K562 (cell line): ENCODE results near the gene RPL22. TPM values are rescaled to one million over a fixed set of nuclear protein-coding genes. Genes with fewer than 3 reads are reported as not detected.

ENCODE experiments used
- BCL6 ChIP-seq: fragments of 250-450 bp; sonication (Bioruptor Pico); IDR thresholded peaks from 2 replicates; pipeline ENCODE4 v1.4.0; 2020
- EGR1 ChIP-seq: fragments of 450-650 bp; conservative IDR thresholded peaks from 2 replicates; pipeline ENCODE4 v1.6.1; 2017; ENCODE audit warnings: mild to moderate bottlenecking
- HCFC1 ChIP-seq: IDR thresholded peaks from 2 replicates; pipeline ENCODE4 v1.6.1; 2012; ENCODE audit warnings: low read depth, low read length, improper control_type of control experiment
- KDM5B ChIP-seq: fragments of 200-600 bp; sonication (generic); IDR thresholded peaks from 2 replicates; pipeline ENCODE4 v1.6.1; 2012; ENCODE audit warnings: low read depth, mild to moderate bottlenecking, moderate library complexity, low read length, control low read depth, inconsistent platforms; ENCODE audit not compliant: insufficient replicate concordance
- LEF1 ChIP-seq: fragments of 450-650 bp; IDR thresholded peaks from 2 replicates; pipeline ENCODE4 v1.6.1; 2016; ENCODE audit warnings: mild to moderate bottlenecking
- MNT ChIP-seq, 2 experiments: fragments of 450-650 bp; conservative IDR thresholded peaks; 2 replicates each; pipeline ENCODE4 v1.6.1; 2017; ENCODE audit warnings: mild to moderate bottlenecking in 2 of 2, moderate library complexity in 2 of 2
- NFIC ChIP-seq: fragments of 450-650 bp; IDR thresholded peaks from 2 replicates; pipeline ENCODE4 v1.6.1; 2017; ENCODE audit warnings: mild to moderate bottlenecking, inconsistent platforms
- ZBTB7A ChIP-seq: IDR thresholded peaks from 2 replicates; pipeline ENCODE4 v1.6.1; 2011; ENCODE audit warnings: low read depth, mild to moderate bottlenecking, low read length, moderate library complexity, borderline replicate concordance; ENCODE audit not compliant: control insufficient read depth
- ZNF696 ChIP-seq: fragments of 250-450 bp; sonication (Bioruptor Pico); conservative IDR thresholded peaks from 2 replicates; pipeline ENCODE4 v1.4.0; 2020; ENCODE audit warnings: mild to moderate bottlenecking, moderate library complexity
- polyA plus RNA-seq, 8 experiments: library from polyadenylated mRNA; depleted of rRNA in 4 of 8; stranded (reverse) in 5 of 8; unstranded in 3 of 8; fragments of >200 nt; fragmentation: Nextera tagmentation in 2 of 8; fragmentation: Illumina TruSeq in 1 of 8; extraction: Ambion mirVana in 2 of 8; extraction: Trizol in 1 of 8; gene quantifications; 2 replicates each; pipeline versions ENCODE4 v1.2.1 to v1.2.3, GENCODE V29; 2011 to 2014; ENCODE audit warnings: inconsistent platforms in 1 of 8, missing spikeins in 1 of 8
- total RNA-seq, 7 experiments: library from RNA; depleted of rRNA in 6 of 7; stranded (reverse); fragments of >200 nt in 6 of 7; fragmentation: Illumina TruSeq in 2 of 7; extraction: Trizol in 2 of 7; gene quantifications; 2 replicates each; pipeline versions ENCODE4 v1.2.1 to v1.2.3, GENCODE V29; 2011 to 2021; ENCODE audit warnings: low replicate concordance in 1 of 7
- TF ChIP-seq, protein P1 (sequence below): sonication (generic); formaldehyde crosslinking; IDR thresholded peaks from 2 replicates; pipeline ENCODE4 v1.8.0; 2023; ENCODE audit warnings: missing genetic modification reagents, mild to moderate bottlenecking, borderline replicate concordance
- TF ChIP-seq, protein P2 (sequence below): sonication (generic); formaldehyde crosslinking; IDR thresholded peaks from 2 replicates; pipeline ENCODE4 v1.8.0; 2022; ENCODE audit warnings: mild to moderate bottlenecking, missing genetic modification reagents, borderline replicate concordance
- TF ChIP-seq, protein P3 (sequence below), 3 experiments: fragments of 200-800 bp in 1 of 3; fragments of 250-450 bp in 1 of 3; fragments of 450-650 bp in 1 of 3; sonication (Bioruptor Pico) in 1 of 3; sonication (Bioruptor generic) in 1 of 3; formaldehyde crosslinking in 1 of 3; IDR thresholded peaks; 2 replicates each; pipeline versions ENCODE4 v1.6.1 to v1.8.0; 2016 to 2022; ENCODE audit warnings: mild to moderate bottlenecking in 2 of 3, missing genetic modification characterization in 2 of 3, missing compliant biosample characterization in 1 of 3, moderate library complexity in 1 of 3

RPL22 gene
- total and polyA plus RNA-seq, 9 of the 15 experiments (the other 6 are each of a cell fraction or from before 2014, with no cell fraction given), result 467 to 1,165 (median 607) TPM

GRCh38 chr1:6208723-6209660, 9.6 kb upstream of the RPL22 start (continued):
- TF ChIP-seq, protein P1, sequence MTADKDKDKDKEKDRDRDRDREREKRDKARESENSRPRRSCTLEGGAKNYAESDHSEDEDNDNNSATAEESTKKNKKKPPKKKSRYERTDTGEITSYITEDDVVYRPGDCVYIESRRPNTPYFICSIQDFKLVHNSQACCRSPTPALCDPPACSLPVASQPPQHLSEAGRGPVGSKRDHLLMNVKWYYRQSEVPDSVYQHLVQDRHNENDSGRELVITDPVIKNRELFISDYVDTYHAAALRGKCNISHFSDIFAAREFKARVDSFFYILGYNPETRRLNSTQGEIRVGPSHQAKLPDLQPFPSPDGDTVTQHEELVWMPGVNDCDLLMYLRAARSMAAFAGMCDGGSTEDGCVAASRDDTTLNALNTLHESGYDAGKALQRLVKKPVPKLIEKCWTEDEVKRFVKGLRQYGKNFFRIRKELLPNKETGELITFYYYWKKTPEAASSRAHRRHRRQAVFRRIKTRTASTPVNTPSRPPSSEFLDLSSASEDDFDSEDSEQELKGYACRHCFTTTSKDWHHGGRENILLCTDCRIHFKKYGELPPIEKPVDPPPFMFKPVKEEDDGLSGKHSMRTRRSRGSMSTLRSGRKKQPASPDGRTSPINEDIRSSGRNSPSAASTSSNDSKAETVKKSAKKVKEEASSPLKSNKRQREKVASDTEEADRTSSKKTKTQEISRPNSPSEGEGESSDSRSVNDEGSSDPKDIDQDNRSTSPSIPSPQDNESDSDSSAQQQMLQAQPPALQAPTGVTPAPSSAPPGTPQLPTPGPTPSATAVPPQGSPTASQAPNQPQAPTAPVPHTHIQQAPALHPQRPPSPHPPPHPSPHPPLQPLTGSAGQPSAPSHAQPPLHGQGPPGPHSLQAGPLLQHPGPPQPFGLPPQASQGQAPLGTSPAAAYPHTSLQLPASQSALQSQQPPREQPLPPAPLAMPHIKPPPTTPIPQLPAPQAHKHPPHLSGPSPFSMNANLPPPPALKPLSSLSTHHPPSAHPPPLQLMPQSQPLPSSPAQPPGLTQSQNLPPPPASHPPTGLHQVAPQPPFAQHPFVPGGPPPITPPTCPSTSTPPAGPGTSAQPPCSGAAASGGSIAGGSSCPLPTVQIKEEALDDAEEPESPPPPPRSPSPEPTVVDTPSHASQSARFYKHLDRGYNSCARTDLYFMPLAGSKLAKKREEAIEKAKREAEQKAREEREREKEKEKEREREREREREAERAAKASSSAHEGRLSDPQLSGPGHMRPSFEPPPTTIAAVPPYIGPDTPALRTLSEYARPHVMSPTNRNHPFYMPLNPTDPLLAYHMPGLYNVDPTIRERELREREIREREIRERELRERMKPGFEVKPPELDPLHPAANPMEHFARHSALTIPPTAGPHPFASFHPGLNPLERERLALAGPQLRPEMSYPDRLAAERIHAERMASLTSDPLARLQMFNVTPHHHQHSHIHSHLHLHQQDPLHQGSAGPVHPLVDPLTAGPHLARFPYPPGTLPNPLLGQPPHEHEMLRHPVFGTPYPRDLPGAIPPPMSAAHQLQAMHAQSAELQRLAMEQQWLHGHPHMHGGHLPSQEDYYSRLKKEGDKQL (CRISPR knock-in tag), result no peak
- TF ChIP-seq BCL6 (CRISPR knock-in tag), result no peak
- no peak for TF ChIP-seq ZNF696
- 0 out of 2 replicates have a peak, but pooled peaks have one; percentile 7 for TF ChIP-seq NFIC
- TF ChIP-seq MNT (conservative IDR thresholded peaks at IDR 0.05), result peak; percentile 61 to 70
- peak; percentile 41; the same call in 1 of the 2 replicates for TF ChIP-seq ZBTB7A
- peak; percentile 62 for TF ChIP-seq KDM5B
- no peak for TF ChIP-seq LEF1
- TF ChIP-seq HCFC1, result 0 out of 2 replicates have a peak, but pooled peaks have one; percentile 24
- TF ChIP-seq, protein P2, sequence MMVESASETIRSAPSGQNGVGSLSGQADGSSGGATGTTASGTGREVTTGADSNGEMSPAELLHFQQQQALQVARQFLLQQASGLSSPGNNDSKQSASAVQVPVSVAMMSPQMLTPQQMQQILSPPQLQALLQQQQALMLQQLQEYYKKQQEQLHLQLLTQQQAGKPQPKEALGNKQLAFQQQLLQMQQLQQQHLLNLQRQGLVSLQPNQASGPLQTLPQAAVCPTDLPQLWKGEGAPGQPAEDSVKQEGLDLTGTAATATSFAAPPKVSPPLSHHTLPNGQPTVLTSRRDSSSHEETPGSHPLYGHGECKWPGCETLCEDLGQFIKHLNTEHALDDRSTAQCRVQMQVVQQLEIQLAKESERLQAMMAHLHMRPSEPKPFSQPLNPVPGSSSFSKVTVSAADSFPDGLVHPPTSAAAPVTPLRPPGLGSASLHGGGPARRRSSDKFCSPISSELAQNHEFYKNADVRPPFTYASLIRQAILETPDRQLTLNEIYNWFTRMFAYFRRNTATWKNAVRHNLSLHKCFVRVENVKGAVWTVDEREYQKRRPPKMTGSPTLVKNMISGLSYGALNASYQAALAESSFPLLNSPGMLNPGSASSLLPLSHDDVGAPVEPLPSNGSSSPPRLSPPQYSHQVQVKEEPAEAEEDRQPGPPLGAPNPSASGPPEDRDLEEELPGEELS (CRISPR knock-in tag), result peak; percentile 89; the same call in 1 of the 2 replicates
- TF ChIP-seq, protein P3, sequence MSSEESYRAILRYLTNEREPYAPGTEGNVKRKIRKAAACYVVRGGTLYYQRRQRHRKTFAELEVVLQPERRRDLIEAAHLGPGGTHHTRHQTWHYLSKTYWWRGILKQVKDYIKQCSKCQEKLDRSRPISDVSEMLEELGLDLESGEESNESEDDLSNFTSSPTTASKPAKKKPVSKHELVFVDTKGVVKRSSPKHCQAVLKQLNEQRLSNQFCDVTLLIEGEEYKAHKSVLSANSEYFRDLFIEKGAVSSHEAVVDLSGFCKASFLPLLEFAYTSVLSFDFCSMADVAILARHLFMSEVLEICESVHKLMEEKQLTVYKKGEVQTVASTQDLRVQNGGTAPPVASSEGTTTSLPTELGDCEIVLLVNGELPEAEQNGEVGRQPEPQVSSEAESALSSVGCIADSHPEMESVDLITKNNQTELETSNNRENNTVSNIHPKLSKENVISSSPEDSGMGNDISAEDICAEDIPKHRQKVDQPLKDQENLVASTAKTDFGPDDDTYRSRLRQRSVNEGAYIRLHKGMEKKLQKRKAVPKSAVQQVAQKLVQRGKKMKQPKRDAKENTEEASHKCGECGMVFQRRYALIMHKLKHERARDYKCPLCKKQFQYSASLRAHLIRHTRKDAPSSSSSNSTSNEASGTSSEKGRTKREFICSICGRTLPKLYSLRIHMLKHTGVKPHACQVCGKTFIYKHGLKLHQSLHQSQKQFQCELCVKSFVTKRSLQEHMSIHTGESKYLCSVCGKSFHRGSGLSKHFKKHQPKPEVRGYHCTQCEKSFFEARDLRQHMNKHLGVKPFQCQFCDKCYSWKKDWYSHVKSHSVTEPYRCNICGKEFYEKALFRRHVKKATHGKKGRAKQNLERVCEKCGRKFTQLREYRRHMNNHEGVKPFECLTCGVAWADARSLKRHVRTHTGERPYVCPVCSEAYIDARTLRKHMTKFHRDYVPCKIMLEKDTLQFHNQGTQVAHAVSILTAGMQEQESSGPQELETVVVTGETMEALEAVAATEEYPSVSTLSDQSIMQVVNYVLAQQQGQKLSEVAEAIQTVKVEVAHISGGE (CRISPR knock-in tag; IDR thresholded peaks at IDR 0.05), result peak in 1 of 3 experiments; percentile 44; a peak in 1 of 6 replicates
- TF ChIP-seq EGR1, result peak; percentile 76
